ENCODE results near the gene PLTP.

GRCh38 chr20:45938727-45939438 lies 26.9 kb upstream of the PLTP start:
- TF ChIP-seq CTCF (IDR thresholded peaks at IDR 0.05 in 4 of 5, conservative IDR thresholded peaks at IDR 0.05 in 1 of 5) (no peak), POLR2A (IDR thresholded peaks at IDR 0.05) (no peak)

Data from gastrocnemius medialis (tissue), 4 donors.